GM12864 (cell line): ENCODE data around the gene HIF1AN.

ENCODE experiments used
- DNase-seq: peaks from one replicate; pipeline ENCODE4 v3.0.0-alpha.2; 2011; ENCODE audit warnings: low read depth
- H3K4me3 ChIP-seq: 2 replicates; pipeline ENCODE4 v1.5.1; 2011; ENCODE audit warnings: mild to moderate bottlenecking, low read depth, low read length, control low read depth
- TF ChIP-seq, protein P1 (sequence below): IDR thresholded peaks from 2 replicates; pipeline ENCODE4 v1.5.1; 2011; ENCODE audit warnings: low read depth, mild to moderate bottlenecking, moderate library complexity, low read length, control low read depth, inconsistent platforms; ENCODE audit errors: missing control alignments

The HIF1AN gene

DNA sequence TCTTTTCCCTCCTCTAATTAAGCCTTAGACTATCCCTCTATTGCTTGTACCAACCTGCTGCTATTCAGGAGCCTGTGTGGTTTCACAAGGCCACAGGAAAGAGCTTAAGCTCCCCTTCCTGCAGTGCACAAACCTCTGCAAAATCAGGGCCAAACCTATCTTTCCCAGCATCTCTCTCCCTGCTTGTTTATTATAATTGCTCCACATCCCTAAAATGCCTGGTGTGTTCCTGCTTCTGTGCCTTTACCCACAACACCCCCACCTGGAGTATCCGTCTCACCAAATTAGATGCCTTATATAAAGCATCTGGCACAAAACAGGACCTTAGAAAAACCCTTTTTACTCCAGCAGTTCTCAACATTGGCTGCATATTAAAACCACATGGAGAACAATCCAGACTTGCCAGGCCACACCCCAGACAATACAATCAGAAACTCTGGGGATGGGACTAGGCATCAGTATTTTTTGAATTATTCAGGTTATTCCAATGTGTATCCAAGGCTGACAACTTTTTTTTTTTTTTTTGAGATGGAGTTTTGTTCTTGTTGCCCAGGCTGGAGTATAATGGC, 32.7 kb upstream of the HIF1AN start:
- no peak for DNase-seq
- no peak overlapping the region for H3K4me3 ChIP-seq
- TF ChIP-seq, protein P1, sequence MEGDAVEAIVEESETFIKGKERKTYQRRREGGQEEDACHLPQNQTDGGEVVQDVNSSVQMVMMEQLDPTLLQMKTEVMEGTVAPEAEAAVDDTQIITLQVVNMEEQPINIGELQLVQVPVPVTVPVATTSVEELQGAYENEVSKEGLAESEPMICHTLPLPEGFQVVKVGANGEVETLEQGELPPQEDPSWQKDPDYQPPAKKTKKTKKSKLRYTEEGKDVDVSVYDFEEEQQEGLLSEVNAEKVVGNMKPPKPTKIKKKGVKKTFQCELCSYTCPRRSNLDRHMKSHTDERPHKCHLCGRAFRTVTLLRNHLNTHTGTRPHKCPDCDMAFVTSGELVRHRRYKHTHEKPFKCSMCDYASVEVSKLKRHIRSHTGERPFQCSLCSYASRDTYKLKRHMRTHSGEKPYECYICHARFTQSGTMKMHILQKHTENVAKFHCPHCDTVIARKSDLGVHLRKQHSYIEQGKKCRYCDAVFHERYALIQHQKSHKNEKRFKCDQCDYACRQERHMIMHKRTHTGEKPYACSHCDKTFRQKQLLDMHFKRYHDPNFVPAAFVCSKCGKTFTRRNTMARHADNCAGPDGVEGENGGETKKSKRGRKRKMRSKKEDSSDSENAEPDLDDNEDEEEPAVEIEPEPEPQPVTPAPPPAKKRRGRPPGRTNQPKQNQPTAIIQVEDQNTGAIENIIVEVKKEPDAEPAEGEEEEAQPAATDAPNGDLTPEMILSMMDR = no peak

DNA sequence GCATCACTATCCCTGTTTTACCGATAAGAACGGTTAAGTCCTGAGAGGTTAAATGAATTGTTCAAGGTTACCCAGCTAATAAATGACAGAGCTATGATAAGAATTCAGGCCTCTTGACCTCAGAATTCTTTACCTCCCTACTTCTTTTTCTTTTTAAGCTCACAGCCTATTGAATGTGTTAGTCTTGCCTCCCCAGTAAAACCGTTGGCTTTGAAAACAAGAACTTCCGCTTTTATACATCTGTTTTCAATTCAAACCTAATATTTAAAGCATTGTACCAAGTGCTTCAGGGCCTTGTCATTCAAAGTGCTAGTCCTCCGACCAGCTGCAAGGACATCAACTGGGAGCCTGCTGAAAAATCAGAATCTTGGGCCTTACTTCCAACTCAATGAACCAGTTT, 31.6 kb upstream of the HIF1AN start:
- TF ChIP-seq, protein P1 = no peak
- DNase-seq = no peak
- no peak overlapping the region for H3K4me3 ChIP-seq

DNA sequence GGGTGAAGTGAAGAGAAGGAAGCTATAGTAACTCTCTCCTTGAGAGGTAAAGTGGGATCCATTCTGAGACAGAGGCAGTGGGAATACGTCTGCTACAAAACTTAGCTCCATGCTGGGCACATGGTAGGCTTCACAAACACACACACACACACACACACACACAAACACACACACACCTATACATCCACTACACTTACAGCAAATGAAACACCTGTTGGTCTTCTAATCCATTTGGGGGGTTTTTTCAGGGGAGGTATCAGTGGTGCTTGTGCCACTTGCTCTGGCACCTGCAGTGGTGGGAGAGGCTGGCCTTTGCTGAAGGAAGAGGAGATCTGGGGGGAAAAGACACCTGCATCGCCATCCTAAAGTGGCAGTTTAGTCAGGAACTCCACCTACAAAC, 30.6 kb upstream of the HIF1AN start:
- DNase-seq = no peak
- H3K4me3 ChIP-seq = no peak overlapping the region
- TF ChIP-seq, protein P1 = no peak

DNA sequence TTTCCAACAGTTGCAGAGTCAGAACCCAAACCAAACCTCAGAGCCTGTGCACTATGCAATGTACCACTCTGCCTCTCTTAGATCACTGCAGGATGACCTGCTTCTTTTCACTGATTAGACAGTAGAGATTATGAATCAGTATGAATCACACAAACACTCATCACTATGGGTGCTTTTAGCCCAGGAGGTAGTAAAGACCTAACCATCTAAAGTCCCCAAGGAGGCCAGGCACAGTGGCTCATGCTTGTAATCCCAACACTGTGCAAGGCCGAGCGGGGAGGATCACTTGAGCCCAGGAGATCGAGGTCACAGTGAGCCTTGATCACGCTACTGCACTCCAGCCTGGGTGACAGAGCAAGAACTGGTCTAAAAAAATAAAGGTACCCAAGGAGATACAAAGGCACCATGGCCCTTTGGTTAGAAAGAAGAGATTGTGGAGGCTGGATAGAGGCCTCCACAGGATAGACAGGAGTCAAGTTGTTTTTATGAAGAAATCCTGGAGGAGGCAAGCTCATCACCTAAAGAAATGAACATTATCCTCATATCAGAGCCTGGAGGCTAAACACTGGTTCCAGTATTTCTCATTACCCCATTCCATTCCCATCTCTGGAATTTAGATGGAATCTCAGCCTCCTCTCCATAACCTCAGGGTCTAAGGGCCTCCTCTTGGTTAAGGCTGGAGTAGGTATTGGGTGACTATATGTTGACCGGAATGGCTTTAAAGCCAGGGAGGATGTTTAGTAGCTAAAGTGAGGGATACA, 29.0 kb upstream of the HIF1AN start:
- no peak overlapping the region for H3K4me3 ChIP-seq
- DNase-seq = no peak
- TF ChIP-seq, protein P1 = no peak

DNA sequence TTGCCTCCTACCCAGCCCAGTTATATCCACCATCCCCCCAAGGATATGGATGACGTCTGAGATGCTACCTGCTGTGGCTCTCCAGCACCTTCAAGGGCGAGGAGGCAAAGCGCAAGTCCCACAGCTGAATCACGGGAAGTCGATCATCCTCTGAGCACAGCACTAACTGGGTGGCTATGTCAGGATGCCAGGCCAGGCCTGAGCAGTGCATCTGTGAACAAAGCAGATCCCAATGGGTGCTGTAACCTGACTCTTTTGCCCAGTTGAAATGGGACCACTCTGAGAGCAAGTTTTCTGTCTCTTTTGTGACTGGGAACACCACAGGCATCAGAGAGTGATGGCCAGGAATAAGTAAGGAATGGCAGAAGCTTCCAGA, 28.4 kb upstream of the HIF1AN start:
- DNase-seq = no peak
- no peak overlapping the region for H3K4me3 ChIP-seq
- TF ChIP-seq, protein P1 = no peak

DNA sequence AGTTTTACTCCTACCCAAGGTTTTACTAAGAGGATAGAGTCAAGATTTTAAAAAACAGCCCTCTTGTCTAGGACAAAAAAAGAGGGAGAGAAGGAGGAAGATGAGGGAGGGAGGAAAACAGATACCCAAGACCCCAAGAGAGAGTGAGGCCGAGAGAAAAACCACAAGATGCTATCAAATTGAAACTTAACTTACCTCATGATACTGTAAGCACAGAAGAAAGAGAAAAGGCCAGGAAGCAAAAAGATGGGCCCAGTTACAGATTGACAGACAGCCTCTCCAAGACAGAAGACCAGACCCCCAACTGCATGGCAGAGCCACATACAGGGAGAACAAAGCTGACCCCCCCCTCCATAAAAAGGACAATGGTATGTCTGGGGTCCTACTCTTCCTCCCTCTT, 27.5 kb upstream of the HIF1AN start:
- TF ChIP-seq, protein P1 = no peak

DNA sequence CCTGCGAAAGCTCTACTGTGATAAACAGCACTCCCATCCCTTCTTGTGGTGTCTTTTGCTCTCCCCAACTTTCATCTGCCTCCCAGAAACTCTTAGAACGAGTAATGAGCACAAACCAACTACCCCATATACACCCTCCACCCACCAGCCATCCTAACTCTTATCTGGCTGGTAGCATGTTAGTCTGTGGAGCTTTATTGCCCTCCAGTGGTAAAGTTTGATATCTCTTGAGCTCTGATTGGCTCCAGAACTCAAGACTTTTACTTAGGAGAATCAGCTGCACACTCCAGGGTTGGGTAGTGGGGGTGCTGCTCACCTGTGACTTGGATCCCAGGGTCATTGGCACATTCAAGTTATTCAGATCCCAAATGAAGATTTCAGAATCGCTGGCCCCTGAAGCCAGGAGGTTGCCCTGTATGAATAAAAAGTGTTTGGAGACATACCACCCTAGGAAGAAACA, 27.0 kb upstream of the HIF1AN start:
- TF ChIP-seq, protein P1 = peak; percentile 55
- DNase-seq = no peak
- no peak overlapping the region for H3K4me3 ChIP-seq

More for the DNA sequence above, 27.5 kb upstream of the HIF1AN start:
- H3K4me3 ChIP-seq = no peak overlapping the region
- DNase-seq = no peak
